ENCODE results near the gene CNRIP1. TPM values are rescaled to one million over a fixed set of nuclear protein-coding genes. Genes with fewer than 3 reads are reported as not detected.

CNRIP1 gene
- total and polyA plus RNA-seq, 5 donors = 16.8 to 24.1 (median 17.9) TPM

GRCh38 chr2:68278169-68278568 is 41.6 kb downstream of the CNRIP1 start:
- ATAC-seq = no peak
- Histone ChIP-seq H3K9me3 (ENCODE audit: control insufficient read depth, low read length) (no peaks in the 10 kb centered on the region), H3K4me1 (ENCODE audit: control insufficient read depth, insufficient read depth, low read length) (no peaks in the 10 kb centered on the region), H3K4me3 (ENCODE audit: low read length) (no peak overlapping the region), H3K27me3 (ENCODE audit: control insufficient read depth, insufficient read depth) (no peaks in the 10 kb centered on the region), H3K27ac (ENCODE audit: low read length) (no peak overlapping the region)
- 96% methylated on average over 1 of the region's 1 CpG for WGBS
- intact Hi-C loops (cut with DNase I) = no loop called here
- DNase-seq = no peak

- DNase-seq (no peak), ATAC-seq (no peak)
- H3K4me1 ChIP-seq (ENCODE audit: control insufficient read depth, insufficient read depth, low read length) = no peaks in the 10 kb centered on the region
- WGBS = 61% methylated on average over 3 of the region's 3 CpGs
- no peaks in the 10 kb centered on the region for H3K27me3 ChIP-seq (ENCODE audit: control insufficient read depth, insufficient read depth)
- no peak overlapping the region for H3K27ac ChIP-seq (ENCODE audit: low read length)
- no peaks in the 10 kb centered on the region for H3K9me3 ChIP-seq (ENCODE audit: control insufficient read depth, low read length)
- no peak overlapping the region for H3K4me3 ChIP-seq (ENCODE audit: low read length)
- intact Hi-C loops (cut with DNase I) = no loop called here
Measured at GRCh38 chr2:68274022-68274421, 45.7 kb downstream of the CNRIP1 start.

- H3K4me3 ChIP-seq (ENCODE audit: low read length) = no peak overlapping the region
- no peaks in the 10 kb centered on the region for H3K27me3 ChIP-seq (ENCODE audit: control insufficient read depth, insufficient read depth)
- H3K4me1 ChIP-seq (ENCODE audit: control insufficient read depth, insufficient read depth, low read length) = no peaks in the 10 kb centered on the region
- intact Hi-C loops (cut with DNase I) = no loop called here
- H3K9me3 ChIP-seq (ENCODE audit: control insufficient read depth, low read length) = no peaks in the 10 kb centered on the region
- 68% methylated on average over 2 of the region's 2 CpGs for WGBS
- no peak overlapping the region for H3K27ac ChIP-seq (ENCODE audit: low read length)
- DNase-seq = no peak
- ATAC-seq = peak in 1 of 2 donors; percentile 61
Measured at GRCh38 chr2:68272246-68272994, 47.3 kb downstream of the CNRIP1 start.

- WGBS = 92% methylated on average over 1 of the region's 1 CpG
- Histone ChIP-seq H3K27ac (ENCODE audit: low read length) (no peak overlapping the region), H3K4me1 (ENCODE audit: control insufficient read depth, insufficient read depth, low read length) (no peaks in the 10 kb centered on the region), H3K4me3 (ENCODE audit: low read length) (no peak overlapping the region), H3K27me3 (ENCODE audit: control insufficient read depth, insufficient read depth) (no peaks in the 10 kb centered on the region), H3K9me3 (ENCODE audit: control insufficient read depth, low read length) (no peaks in the 10 kb centered on the region)
- no peak for DNase-seq
- intact Hi-C loops (cut with DNase I) = no loop called here
- ATAC-seq = no peak
Measured at GRCh38 chr2:68266655-68267054, 53.1 kb downstream of the CNRIP1 start.

- ATAC-seq = no peak
- Histone ChIP-seq H3K4me3 (ENCODE audit: low read length) (no peak overlapping the region), H3K9me3 (ENCODE audit: control insufficient read depth, low read length) (no peaks in the 10 kb centered on the region), H3K27me3 (ENCODE audit: control insufficient read depth, insufficient read depth) (no peaks in the 10 kb centered on the region), H3K4me1 (ENCODE audit: control insufficient read depth, insufficient read depth, low read length) (no peaks in the 10 kb centered on the region), H3K27ac (ENCODE audit: low read length) (no peak overlapping the region)
- intact Hi-C loops (cut with DNase I) = no loop called here
- WGBS = 89% methylated on average over 2 of the region's 2 CpGs
- DNase-seq = no peak
Measured at GRCh38 chr2:68263632-68264031, 56.1 kb downstream of the CNRIP1 start.

- Histone ChIP-seq H3K9me3 (ENCODE audit: control insufficient read depth, low read length) (no peaks in the 10 kb centered on the region), H3K4me1 (ENCODE audit: control insufficient read depth, insufficient read depth, low read length) (no peaks in the 10 kb centered on the region), H3K27ac (ENCODE audit: low read length) (no peak overlapping the region), H3K27me3 (ENCODE audit: control insufficient read depth, insufficient read depth) (no peaks in the 10 kb centered on the region), H3K4me3 (ENCODE audit: low read length) (no peak overlapping the region)
- intact Hi-C loops (cut with DNase I) = loop anchor here in 1 of 4 donors (10.0 kb wide), 2 partner anchors 104 to 134 kb away; partner anchors contain the start of gene PNO1
- no peak for DNase-seq
- 91% methylated on average over 2 of the region's 2 CpGs for WGBS
- ATAC-seq = no peak
Measured at GRCh38 chr2:68258851-68259250, 60.9 kb downstream of the CNRIP1 start.

- Histone ChIP-seq H3K4me1 (ENCODE audit: control insufficient read depth, insufficient read depth, low read length) (no peaks in the 10 kb centered on the region), H3K27me3 (ENCODE audit: control insufficient read depth, insufficient read depth) (no peaks in the 10 kb centered on the region), H3K27ac (ENCODE audit: low read length) (no peak overlapping the region), H3K4me3 (ENCODE audit: low read length) (no peak overlapping the region), H3K9me3 (ENCODE audit: control insufficient read depth, low read length) (no peaks in the 10 kb centered on the region)
- WGBS = 87% methylated on average over 1 of the region's 1 CpG
- intact Hi-C loops (cut with DNase I) = loop anchor here in 1 of 4 donors (10.0 kb wide), 2 partner anchors 101 to 131 kb away; partner anchors contain the start of gene PNO1
- ATAC-seq (no peak), DNase-seq (no peak)
Measured at GRCh38 chr2:68256093-68256450, 63.7 kb downstream of the CNRIP1 start.

- Histone ChIP-seq H3K9me3 (ENCODE audit: control insufficient read depth, low read length) (no peaks in the 10 kb centered on the region), H3K4me1 (ENCODE audit: control insufficient read depth, insufficient read depth, low read length) (no peaks in the 10 kb centered on the region), H3K27ac (ENCODE audit: low read length) (peak overlapping the region; percentile 96), H3K27me3 (ENCODE audit: control insufficient read depth, insufficient read depth) (no peaks in the 10 kb centered on the region), H3K4me3 (ENCODE audit: low read length) (peak overlapping the region; percentile 99)
- DNase-seq (no peak), ATAC-seq (no peak)
- intact Hi-C loops (cut with DNase I) = loop anchor here in 1 of 4 donors (10.0 kb wide), 2 partner anchors 99 to 129 kb away; partner anchors contain the start of gene PNO1
- under 1% methylated on average over 15 of the region's 15 CpGs for WGBS
Measured at GRCh38 chr2:68253219-68254068, 66.3 kb downstream of the CNRIP1 start.

GRCh38 chr2:68252400-68253218 is 67.1 kb downstream of the CNRIP1 start, which contains the start of gene PPP3R1:
Gene PPP3R1, minus strand, starts transcription at chr2:68252532. Its CDS starts 405 bp downstream, at chr2:68252127.
- Histone ChIP-seq H3K27me3 (ENCODE audit: control insufficient read depth, insufficient read depth) (no peaks in the 10 kb centered on the region), H3K27ac (ENCODE audit: low read length) (peak within 1 kb of the TSS; percentile 96), H3K4me1 (ENCODE audit: control insufficient read depth, insufficient read depth, low read length) (no peaks in the 10 kb centered on the region), H3K9me3 (ENCODE audit: control insufficient read depth, low read length) (no peaks in the 10 kb centered on the region), H3K4me3 (ENCODE audit: low read length) (peak within 1 kb of the TSS; percentile 99)
- ATAC-seq (peak; percentile 98 to 99), DNase-seq (peak; percentile 96 to 99 (median 98))
- intact Hi-C loops (cut with DNase I) = loop anchor here in 1 of 4 donors (10.0 kb wide), 2 partner anchors 98 to 128 kb away; partner anchors contain the start of gene PNO1
- WGBS = under 1% methylated on average over 79 of the region's 79 CpGs

- Histone ChIP-seq H3K27me3 (ENCODE audit: control insufficient read depth, insufficient read depth) (no peaks in the 10 kb centered on the region), H3K4me1 (ENCODE audit: control insufficient read depth, insufficient read depth, low read length) (peaks cover 3% of the 10 kb centered on the region), H3K4me3 (ENCODE audit: low read length) (peak overlapping the region; percentile 99), H3K27ac (ENCODE audit: low read length) (peak overlapping the region; percentile 96), H3K9me3 (ENCODE audit: control insufficient read depth, low read length) (no peaks in the 10 kb centered on the region)
- WGBS = under 1% methylated on average over 78 of the region's 78 CpGs
- intact Hi-C loops (cut with DNase I) = loop anchor here in 1 of 4 donors (10.0 kb wide), 2 partner anchors 97 to 127 kb away; partner anchors contain the start of gene PNO1
- DNase-seq (peak; percentile 49 to 81 (median 66)), ATAC-seq (peak in 1 of 2 donors; percentile 3)
Measured at GRCh38 chr2:68251855-68252399, 67.8 kb downstream of the CNRIP1 start.

All from right cardiac atrium (tissue), 5 donors.